Fibroblast of lung (primary cell): ENCODE data around the gene ARHGAP10. TPM values are rescaled to one million over a fixed set of nuclear protein-coding genes. Genes with fewer than 3 reads are reported as not detected.

Source experiments
- DNase-seq, 2 donors: peaks; one replicate each; pipeline versions ENCODE4 v3.0.0 to v3.0.0-alpha.2; 2010; ENCODE audit warnings: low read depth in 2 of 2
- H2AFZ ChIP-seq: 2 replicates; pipeline ENCODE4 v1.5.1; 2012; ENCODE audit warnings: low read length, control low read depth, inconsistent platforms
- H3K27ac ChIP-seq: 2 replicates; pipeline ENCODE4 v1.5.1; 2011; ENCODE audit warnings: low read length, control low read depth; ENCODE audit not compliant: insufficient read depth
- H3K27me3 ChIP-seq: 2 replicates; pipeline ENCODE4 v1.5.1; 2011; ENCODE audit warnings: mild to moderate bottlenecking, low read length; ENCODE audit not compliant: control insufficient read depth, insufficient read depth
- H3K36me3 ChIP-seq: 2 replicates; pipeline ENCODE4 v1.5.1; 2011; ENCODE audit warnings: low read length; ENCODE audit not compliant: control insufficient read depth, insufficient read depth
- H3K4me1 ChIP-seq: 2 replicates; pipeline ENCODE4 v1.5.1; 2011; ENCODE audit warnings: low read length; ENCODE audit not compliant: control insufficient read depth, insufficient read depth; ENCODE audit errors: extremely low read depth
- H3K4me2 ChIP-seq: 2 replicates; pipeline ENCODE4 v1.5.1; 2011; ENCODE audit warnings: low read length, control low read depth; ENCODE audit not compliant: insufficient read depth; ENCODE audit errors: extremely low read depth
- H3K4me3 ChIP-seq, 4 experiments: fragments of 200-600 bp in 1 of 4; sonication (generic) in 1 of 4; replicated peaks in 1 of 4; 2 replicates each; pipeline ENCODE4 v1.5.1; 2011 to 2016; ENCODE audit warnings: low read length in 4 of 4, low read depth in 3 of 4, mild to moderate bottlenecking in 3 of 4, control low read depth in 2 of 4, inconsistent platforms in 1 of 4, mixed read lengths in 1 of 4; ENCODE audit not compliant: insufficient read depth in 1 of 4; ENCODE audit errors: control extremely low read depth in 1 of 4
- H3K79me2 ChIP-seq: 2 replicates; pipeline ENCODE4 v1.5.1; 2012; ENCODE audit warnings: mild to moderate bottlenecking, low read length, inconsistent platforms; ENCODE audit not compliant: control insufficient read depth, insufficient read depth
- H3K9ac ChIP-seq: 2 replicates; pipeline ENCODE4 v1.5.1; 2011; ENCODE audit warnings: mild to moderate bottlenecking, low read length, control low read depth; ENCODE audit not compliant: insufficient read depth
- H3K9me3 ChIP-seq: 2 replicates; pipeline ENCODE4 v1.5.1; 2012; ENCODE audit warnings: low read depth, low read length; ENCODE audit not compliant: control insufficient read depth, insufficient read depth
- H4K20me1 ChIP-seq: 2 replicates; pipeline ENCODE4 v1.5.1; 2011; ENCODE audit warnings: low read length; ENCODE audit not compliant: control insufficient read depth, insufficient read depth; ENCODE audit errors: extremely low read depth
- CTCF ChIP-seq, 2 donors: IDR thresholded peaks in 1 of 2; conservative IDR thresholded peaks in 1 of 2; 1 replicate in 1 of 2; 2 replicates in 1 of 2; pipeline ENCODE4 v1.5.1; 2011 to 2012; ENCODE audit warnings: low read length in 2 of 2, control low read depth in 1 of 2, inconsistent platforms in 1 of 2, low read depth in 1 of 2, mild to moderate bottlenecking in 1 of 2
- EZH2 ChIP-seq: IDR thresholded peaks from 2 replicates; pipeline ENCODE4 v1.5.1; 2012; ENCODE audit warnings: low read length, control low read depth, mild to moderate bottlenecking; ENCODE audit errors: missing control alignments
- polyA plus RNA-seq, 2 donors: library from polyadenylated mRNA; depleted of rRNA in 1 of 2; stranded (reverse) in 1 of 2; unstranded in 1 of 2; fragments of >200 nt; gene quantifications; 2 replicates each; pipeline ENCODE4 v1.2.1, GENCODE V29; 2011 to 2012; ENCODE audit warnings: missing spikeins in 1 of 2
- total RNA-seq: library from RNA; depleted of rRNA; stranded (reverse); fragments of >200 nt; gene quantifications from 2 replicates; pipeline ENCODE4 v1.2.1, GENCODE V29; 2014

ARHGAP10 gene
- total and polyA plus RNA-seq, 2 donors (not counting 1 experiment from before 2014, with no cell fraction given): 21.6 to 35.8 TPM

- Histone ChIP-seq H3K4me1 (no peaks in the 10 kb centered on the region), H3K9ac (no peak overlapping the region), H3K36me3 (no peaks in the 10 kb centered on the region), H2AFZ (no peak overlapping the region), H3K27me3 (no peaks in the 10 kb centered on the region), H3K9me3 (no peaks in the 10 kb centered on the region), H3K4me3 (no peak overlapping the region), H4K20me1 (no peaks in the 10 kb centered on the region), H3K27ac (no peak overlapping the region), H3K4me2 (no peak overlapping the region), H3K79me2 (no peaks in the 10 kb centered on the region)
- DNase-seq: peak in 1 of 2 donors; percentile 57
- TF ChIP-seq EZH2: no peak
- no peak for TF ChIP-seq CTCF (conservative IDR thresholded peaks at IDR 0.05 in 1 of 2, IDR thresholded peaks at IDR 0.05 in 1 of 2; ENCODE audit: low read depth in 1 of 2, low read length in 2 of 2)
Measured at GRCh38 chr4:147964266-147964880, 232.5 kb downstream of the ARHGAP10 start.

GRCh38 chr4:147965056-147965455 lies 233.2 kb downstream of the ARHGAP10 start:
- TF ChIP-seq CTCF (conservative IDR thresholded peaks at IDR 0.05 in 1 of 2, IDR thresholded peaks at IDR 0.05 in 1 of 2; ENCODE audit: low read depth in 1 of 2, low read length in 2 of 2) (no peak), EZH2 (no peak)
- Histone ChIP-seq H3K79me2 (no peaks in the 10 kb centered on the region), H2AFZ (no peak overlapping the region), H3K36me3 (no peaks in the 10 kb centered on the region), H3K27ac (no peak overlapping the region), H3K4me2 (no peak overlapping the region), H3K9me3 (no peaks in the 10 kb centered on the region), H3K4me1 (no peaks in the 10 kb centered on the region), H4K20me1 (no peaks in the 10 kb centered on the region), H3K4me3 (no peak overlapping the region), H3K9ac (no peak overlapping the region), H3K27me3 (no peaks in the 10 kb centered on the region)
- no peak for DNase-seq

GRCh38 chr4:147965873-147966272 lies 234.0 kb downstream of the ARHGAP10 start:
- H3K4me3 ChIP-seq: no peak overlapping the region
- no peaks in the 10 kb centered on the region for H3K79me2 ChIP-seq
- H3K27ac ChIP-seq: no peak overlapping the region
- TF ChIP-seq CTCF (conservative IDR thresholded peaks at IDR 0.05 in 1 of 2, IDR thresholded peaks at IDR 0.05 in 1 of 2; ENCODE audit: low read depth in 1 of 2, low read length in 2 of 2): no peak
- no peak for TF ChIP-seq EZH2
- no peaks in the 10 kb centered on the region for H3K4me1 ChIP-seq
- H3K9ac ChIP-seq: no peak overlapping the region
- DNase-seq: no peak
- no peaks in the 10 kb centered on the region for H3K27me3 ChIP-seq
- H3K36me3 ChIP-seq: no peaks in the 10 kb centered on the region
- no peaks in the 10 kb centered on the region for H4K20me1 ChIP-seq
- no peak overlapping the region for H2AFZ ChIP-seq
- H3K4me2 ChIP-seq: no peak overlapping the region
- H3K9me3 ChIP-seq: no peaks in the 10 kb centered on the region
